Kidney glomerular epithelial cell (primary cell): ENCODE data around the gene DHX32.

ENCODE experiments used
- DNase-seq: peaks from one replicate; lab custom pipeline; 2025; lab: John Stamatoyannopoulos, UW

DHX32 gene

GRCh38 chr10:125811251-125811650, 69.8 kb downstream of the DHX32 start:
- DNase-seq: no peak

- no peak for DNase-seq
These were observed 73.0 kb downstream of the DHX32 start for GRCh38 chr10:125808047-125808446.

- no peak for DNase-seq
These were observed 78.4 kb downstream of the DHX32 start for GRCh38 chr10:125802739-125803138.

GRCh38 chr10:125802131-125802530, 79.0 kb downstream of the DHX32 start:
- no peak for DNase-seq

GRCh38 chr10:125801574-125801973, 79.5 kb downstream of the DHX32 start:
- DNase-seq: no peak

GRCh38 chr10:125799451-125800182, 81.5 kb downstream of the DHX32 start:
- no peak for DNase-seq

- DNase-seq: no peak
These were observed 83.0 kb downstream of the DHX32 start for GRCh38 chr10:125797994-125798662.

- no peak for DNase-seq
These were observed 83.7 kb downstream of the DHX32 start for GRCh38 chr10:125797424-125797823.

- DNase-seq: no peak
These were observed 85.4 kb downstream of the DHX32 start for GRCh38 chr10:125795637-125796190.

GRCh38 chr10:125795128-125795527, 86.0 kb downstream of the DHX32 start:
- no peak for DNase-seq

GRCh38 chr10:125792342-125793300, 88.5 kb downstream of the DHX32 start:
- DNase-seq: no peak

- no peak for DNase-seq
These were observed 92.7 kb downstream of the DHX32 start for GRCh38 chr10:125788156-125789034.
